GM21528 (cell line): ENCODE measurements around the gene ZNF169.
"Not testable (repeated sequence)": the region's sequence is repeated elsewhere in the genome, so short reads cannot be mapped to it uniquely, and the experiment has no call there.

ENCODE experiments used
- ATAC-seq: cut with Tn5 transposase; IDR thresholded peaks from one replicate; pipeline ENCODE4 v1.9.1; 2021; ENCODE audit warnings: mild to moderate bottlenecking, moderate library complexity; ENCODE audit not compliant: unreplicated experiment, low FRiP score

Gene ZNF169

DNA sequence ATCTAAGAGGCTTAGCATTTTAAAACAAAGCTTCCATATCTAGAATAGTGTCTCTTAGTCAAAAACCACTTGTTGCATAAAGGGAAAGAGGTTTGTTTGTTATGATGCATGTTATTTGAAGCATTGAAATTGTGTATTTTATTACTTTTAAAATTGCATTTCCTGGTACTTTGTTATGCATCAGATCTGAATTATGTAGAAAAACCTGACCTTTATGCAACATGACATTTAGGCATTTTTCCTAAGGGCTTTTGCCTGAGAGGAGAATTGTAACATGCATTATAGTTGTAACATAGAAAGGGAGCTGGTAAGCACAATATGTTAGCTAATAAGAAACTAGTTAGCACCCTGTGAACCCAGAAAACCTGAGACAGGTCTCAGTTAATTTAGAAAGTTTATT lies 22.0 kb downstream of the ZNF169 start:
- ATAC-seq = no peak

- no peak for ATAC-seq
Measured at GRCh38 chr9:94286116-94286515, 27.0 kb downstream of the ZNF169 start.

DNA sequence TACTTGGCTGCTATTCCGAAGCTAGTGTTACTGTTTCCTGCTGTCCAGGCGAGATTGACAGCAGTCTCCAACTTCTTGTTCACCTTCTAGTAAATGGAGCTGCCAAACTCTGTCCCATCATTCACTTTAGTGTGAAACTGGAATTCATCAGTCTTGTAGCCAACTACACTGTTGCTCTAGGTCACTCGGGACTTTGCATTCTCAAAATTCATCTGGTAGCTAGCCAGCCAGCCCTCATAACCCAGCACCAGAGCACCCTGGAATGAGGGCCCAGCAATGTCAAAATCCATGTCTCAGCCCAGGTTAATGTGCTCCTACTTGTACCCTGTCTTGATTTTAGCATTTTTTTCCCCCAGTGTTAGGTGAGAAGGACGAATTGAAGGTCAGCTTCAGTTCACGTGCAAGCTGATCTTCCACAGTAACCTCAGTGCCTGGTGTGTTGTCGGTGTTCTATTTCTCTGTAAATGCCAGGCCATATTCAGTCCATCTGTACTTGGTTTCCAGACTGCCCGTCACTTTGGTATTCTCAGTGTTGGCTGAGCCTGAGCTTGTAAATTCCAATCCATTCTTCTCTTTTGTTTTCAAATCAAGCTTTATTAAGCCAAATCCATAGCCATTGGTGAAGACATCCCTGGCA lies 28.9 kb downstream of the ZNF169 start:
- no peak for ATAC-seq

DNA sequence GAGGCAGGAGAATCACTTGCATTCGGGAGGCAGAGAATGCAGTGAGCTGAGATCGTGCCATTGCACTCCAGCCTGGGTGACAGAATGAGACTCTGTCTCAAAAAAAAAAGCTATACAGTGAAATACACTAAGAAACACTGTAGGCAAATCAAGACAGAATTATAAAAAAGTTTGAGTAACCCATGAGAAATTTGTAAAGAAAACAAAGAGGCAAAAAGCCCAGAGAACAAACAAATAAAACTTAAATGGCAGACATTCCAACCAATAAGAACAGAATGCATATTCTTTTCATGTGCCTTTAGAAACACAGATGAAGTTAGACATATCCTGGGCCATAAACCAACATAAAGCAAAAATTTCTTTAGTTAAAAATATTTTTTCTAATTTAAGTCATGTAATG lies 30.6 kb downstream of the ZNF169 start:
- no peak for ATAC-seq

DNA sequence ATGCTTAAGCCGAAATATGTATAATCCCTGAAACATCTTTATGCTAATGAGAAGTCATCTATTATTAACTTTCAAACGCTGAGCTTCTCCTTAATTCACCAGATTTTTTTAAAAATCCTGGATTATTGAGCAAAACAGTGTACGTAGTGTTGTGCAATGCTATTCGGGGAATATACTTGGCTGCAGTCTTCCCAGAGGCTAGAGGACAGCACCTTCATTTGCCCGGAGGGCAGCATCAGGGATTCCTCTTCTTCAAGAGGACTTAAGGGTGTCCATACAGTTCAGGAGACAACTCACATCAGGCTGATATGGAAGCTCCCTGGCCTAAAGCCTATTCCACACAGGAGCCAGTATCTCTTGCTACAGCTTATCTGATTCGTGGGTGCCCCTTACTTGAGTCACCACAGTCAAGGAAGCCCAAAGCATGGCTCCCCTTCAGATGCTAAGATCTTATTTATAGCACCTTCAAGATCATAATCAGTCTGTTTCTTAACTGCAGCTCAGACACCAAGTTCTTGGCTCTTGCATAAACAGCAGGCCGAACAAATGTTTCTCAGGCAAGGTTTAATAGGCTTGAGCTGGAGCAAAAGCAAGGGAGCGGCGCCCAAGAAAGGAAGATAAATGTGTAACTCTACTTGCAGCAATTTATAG lies 40.0 kb downstream of the ZNF169 start:
- no peak for ATAC-seq

DNA sequence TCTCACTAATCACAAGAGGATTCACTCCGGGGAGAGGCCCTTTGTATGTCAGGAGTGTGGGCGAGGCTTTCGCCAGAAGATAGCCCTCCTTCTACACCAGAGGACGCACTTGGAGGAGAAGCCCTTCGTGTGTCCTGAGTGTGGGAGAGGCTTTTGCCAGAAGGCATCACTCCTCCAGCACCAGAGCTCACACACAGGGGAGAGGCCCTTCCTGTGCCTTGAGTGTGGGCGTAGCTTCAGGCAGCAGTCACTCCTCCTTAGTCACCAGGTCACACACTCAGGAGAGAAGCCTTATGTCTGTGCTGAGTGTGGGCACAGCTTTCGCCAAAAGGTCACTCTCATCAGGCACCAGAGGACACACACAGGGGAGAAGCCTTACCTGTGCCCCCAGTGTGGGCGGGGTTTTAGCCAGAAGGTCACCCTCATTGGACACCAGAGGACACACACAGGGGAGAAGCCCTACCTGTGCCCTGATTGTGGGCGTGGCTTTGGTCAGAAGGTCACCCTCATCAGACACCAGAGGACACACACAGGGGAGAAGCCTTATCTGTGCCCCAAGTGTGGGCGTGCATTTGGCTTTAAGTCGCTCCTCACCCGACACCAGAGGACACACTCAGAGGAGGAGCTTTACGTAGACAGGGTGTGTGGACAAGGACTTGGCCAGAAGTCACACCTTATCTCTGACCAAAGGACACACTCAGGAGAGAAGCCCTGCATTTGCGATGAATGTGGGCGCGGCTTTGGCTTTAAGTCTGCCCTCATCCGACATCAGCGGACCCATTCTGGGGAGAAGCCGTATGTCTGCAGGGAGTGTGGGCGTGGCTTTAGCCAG lies 41.6 kb downstream of the ZNF169 start:
- ATAC-seq = no peak

- ATAC-seq = no peak
Measured at GRCh38 chr9:94301583-94301982, 42.5 kb downstream of the ZNF169 start.

DNA sequence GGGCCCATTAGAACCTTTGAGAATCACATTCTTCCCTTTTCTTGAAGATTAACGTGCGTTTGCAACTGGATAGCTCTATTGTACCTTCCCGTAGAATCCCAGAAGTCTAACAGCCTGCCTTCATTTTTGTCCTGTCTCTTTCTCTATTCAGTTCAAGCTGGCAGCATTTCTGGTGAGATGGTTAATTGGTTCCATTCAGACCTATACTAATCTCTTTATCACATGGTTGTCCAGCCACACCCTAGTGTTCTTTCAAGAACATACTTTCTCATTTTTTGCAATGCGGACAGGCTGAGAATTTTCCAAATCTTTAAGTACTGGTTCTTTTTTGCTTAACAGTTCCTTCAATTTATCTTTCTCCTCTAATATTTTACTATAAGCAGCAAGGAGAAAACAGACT lies 43.3 kb downstream of the ZNF169 start:
- ATAC-seq = no peak

- no peak for ATAC-seq
Measured at GRCh38 chr9:94303321-94303720, 44.2 kb downstream of the ZNF169 start.

GRCh38 chr9:94315034-94315984 lies 56.2 kb downstream of the ZNF169 start:
- ATAC-seq = not testable (repeated sequence)

GRCh38 chr9:94316236-94316635 lies 57.1 kb downstream of the ZNF169 start:
- ATAC-seq = peak; percentile 79

DNA sequence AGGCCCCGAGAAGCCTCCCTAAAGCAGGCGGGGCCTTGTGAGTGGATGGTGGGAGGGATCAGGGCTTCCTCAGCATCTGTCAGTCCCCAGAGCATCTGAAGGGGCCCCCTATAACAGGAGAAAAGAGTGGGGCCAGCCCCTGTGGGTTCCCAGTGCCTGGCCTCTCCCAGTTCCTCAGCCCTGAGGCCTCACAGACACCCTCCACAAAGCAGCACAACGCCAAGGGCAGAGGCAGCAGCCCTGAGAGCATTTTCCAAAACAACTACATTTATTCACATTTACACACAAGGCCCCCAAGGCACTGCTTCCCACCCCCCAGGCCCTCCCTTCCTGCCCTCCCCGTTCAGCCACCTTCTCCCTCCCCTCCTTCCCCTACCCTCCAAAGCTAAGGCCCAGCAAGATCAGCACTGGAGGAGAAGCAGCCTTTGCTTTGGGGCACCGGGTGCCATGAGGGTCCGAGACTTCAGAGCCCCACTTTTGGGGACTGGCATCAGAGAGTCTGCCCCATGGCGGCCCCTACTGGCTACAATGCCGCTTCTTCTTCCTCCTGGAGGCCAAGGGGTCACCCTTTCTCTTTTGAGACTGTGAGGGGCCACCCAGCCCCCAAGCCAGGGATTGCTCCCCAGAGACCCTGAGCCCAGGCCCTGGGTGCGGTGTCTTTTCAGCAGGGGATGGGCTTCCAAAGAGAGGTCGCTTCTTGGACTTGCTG lies 59.0 kb downstream of the ZNF169 start:
- ATAC-seq = not testable (repeated sequence)

DNA sequence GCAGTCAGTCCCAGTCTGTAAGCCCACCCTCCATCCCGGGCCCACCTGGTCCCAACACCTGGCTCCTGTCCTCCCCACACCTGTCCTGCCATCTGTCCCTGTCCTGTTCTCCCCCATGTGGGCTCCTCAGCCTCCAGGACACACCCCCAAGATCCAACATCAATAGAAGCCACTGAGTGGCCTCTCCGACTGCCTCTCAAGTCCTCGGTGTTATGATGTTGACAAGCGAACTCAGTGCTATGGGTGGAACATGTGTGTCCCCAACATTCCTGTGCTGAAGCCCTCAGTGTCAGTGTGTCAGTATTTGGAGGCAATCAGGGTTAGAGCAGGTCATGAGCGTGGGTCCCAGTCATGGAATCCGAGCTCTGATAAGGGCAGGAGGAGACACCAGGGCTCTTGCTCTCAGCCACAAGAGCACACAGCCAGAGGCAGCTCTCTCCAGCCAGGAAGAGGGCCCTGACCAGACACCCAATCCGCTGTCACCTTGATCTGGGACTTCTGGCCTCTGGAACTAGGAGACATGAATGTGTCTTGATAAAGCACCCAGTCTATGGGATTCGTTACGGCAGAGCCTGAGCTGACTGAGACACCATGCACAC lies 63.3 kb downstream of the ZNF169 start:
- not testable (repeated sequence) for ATAC-seq

DNA sequence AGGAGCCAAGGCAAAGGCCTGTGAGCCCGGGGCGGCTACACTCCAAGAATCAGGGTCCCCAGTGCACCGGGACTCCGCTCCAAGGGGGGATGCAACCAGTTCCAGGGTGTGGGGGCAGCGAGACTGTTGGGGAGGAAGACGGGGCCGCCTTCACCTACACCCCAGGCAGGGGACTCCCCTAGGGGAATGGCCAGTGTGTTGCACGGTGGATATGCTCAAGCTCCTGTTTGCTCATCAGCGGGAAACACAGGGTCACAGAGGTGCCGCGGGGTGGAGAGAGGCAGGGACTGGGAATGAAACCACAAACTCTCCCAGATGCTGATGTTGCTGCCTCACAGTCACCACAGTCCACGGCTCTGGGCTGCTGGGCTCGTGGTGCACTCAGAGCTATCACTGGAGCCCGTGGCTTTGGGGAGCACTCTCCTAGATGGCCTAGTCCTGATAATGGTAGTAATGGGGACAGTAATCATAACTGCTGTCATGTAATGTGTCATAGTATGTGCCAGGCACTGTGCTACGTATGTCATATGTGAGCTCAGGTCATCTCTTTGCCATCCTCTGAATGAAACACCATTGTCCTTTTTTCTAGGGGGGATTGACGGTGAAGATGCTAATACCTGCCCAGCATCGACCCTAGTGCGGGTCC lies 64.2 kb downstream of the ZNF169 start:
- ATAC-seq = not testable (repeated sequence)

- not testable (repeated sequence) for ATAC-seq
Measured at GRCh38 chr9:94325583-94325982, 66.5 kb downstream of the ZNF169 start.

DNA sequence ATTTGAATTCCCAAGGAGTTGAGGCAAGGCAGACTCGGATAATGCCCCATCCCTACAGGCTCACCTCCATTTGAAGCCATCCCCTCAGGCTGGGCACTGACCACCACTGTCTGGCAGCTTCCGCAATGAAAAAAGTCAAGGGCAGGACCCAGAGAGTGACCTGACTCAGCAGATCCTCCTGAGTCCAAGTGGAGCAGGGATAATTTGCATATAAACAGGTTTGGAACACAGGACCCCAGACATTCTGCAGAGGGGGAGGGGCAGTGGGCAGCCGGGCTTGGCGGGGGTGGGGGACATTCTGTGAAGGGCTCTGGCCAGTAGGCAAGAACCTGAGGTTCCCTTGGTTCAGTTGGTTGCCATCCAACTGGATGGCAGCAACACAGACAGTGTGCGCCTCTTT lies 69.4 kb downstream of the ZNF169 start, which contains the start of gene NUTM2F:
TSS of gene NUTM2F (minus strand) at position 101 of the 400 bp plus-strand sequence. CDS start at position 80, 21 bp downstream.
- ATAC-seq = not testable (repeated sequence)

DNA sequence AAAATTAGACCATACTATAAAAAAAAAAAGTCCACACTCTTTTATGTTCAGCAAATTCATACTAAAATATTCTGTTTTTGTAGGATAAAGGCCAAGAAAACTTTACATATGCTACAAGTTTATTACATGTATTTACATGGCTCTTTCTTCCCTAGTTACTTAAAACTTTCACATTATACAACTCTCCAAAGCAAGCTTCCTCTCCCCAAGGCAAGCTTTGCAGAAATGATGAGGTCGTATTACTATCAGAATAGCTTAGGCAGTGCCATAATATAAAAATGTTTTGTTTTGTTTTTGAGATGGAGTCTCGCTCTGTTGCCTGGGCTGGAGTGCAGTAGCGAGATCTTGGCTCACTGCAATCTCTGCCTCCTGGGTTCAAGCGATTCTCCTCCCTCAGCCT lies 77.3 kb downstream of the ZNF169 start:
- ATAC-seq = not testable (repeated sequence)

DNA sequence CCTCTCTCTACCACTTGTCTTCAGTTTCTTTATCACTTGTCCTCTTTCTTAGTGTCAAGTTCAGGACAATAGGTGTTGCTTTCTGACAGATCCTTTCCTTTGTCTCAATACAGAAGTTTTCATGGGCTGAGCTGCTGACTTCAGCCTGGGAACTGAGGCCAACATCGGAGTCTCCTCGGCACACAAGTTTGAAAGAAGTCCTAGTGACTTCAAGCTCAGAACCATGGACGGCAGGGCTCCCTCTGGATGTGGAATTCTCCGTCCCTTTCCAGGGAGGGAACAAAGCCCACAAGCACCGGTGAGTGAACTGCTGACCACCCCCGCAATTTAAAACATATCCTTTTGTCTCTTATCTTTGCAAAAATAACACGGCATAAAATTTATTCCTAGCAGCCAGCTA lies 79.6 kb downstream of the ZNF169 start:
- ATAC-seq = not testable (repeated sequence)

DNA sequence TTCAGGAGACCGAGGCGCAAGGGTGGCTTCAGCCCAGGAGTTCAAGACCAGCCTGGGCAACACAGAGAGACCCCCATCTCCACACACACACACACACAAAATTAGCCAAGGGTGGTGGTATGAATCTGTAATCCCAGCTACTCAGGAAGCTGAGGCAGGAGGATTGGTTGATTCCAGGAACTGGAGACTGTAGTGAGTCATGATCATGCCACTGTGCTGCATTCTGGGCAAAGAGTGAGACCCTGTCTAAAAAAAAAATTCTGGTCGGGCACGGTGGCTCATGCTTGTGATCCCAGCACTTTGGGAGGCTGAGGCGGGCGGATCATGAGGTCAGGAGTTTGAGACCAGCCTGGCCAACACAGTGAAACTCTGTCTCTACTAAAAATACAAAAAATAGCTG lies 80.6 kb downstream of the ZNF169 start:
- ATAC-seq = not testable (repeated sequence)
